GM18909 (cell line): ENCODE data around the gene PDLIM3.
"Not testable (repeated sequence)": the region's sequence is repeated elsewhere in the genome, so short reads cannot be mapped to it uniquely, and the experiment has no call there.

Source experiments
- ATAC-seq: cut with Tn5 transposase; IDR thresholded peaks from one replicate; pipeline ENCODE4 v1.9.1; 2021; ENCODE audit warnings: mild to moderate bottlenecking; ENCODE audit not compliant: unreplicated experiment, poor library complexity

The PDLIM3 gene

GRCh38 chr4:185534866-185535611, at the start of gene PDLIM3:
PDLIM3 (minus strand) TSS chr4:185535507; CDS start chr4:185535434, 73 bp downstream.
- ATAC-seq, result peak; percentile 48

- ATAC-seq, result no peak
These were observed 48.5 kb upstream of the PDLIM3 start for GRCh38 chr4:185583813-185584212.

GRCh38 chr4:185582651-185583400, 47.5 kb upstream of the PDLIM3 start:
- no peak for ATAC-seq

GRCh38 chr4:185580699-185581098, 45.4 kb upstream of the PDLIM3 start:
- ATAC-seq, result no peak

GRCh38 chr4:185578284-185578683, 43.0 kb upstream of the PDLIM3 start:
- ATAC-seq, result no peak

- no peak for ATAC-seq
These were observed 41.9 kb upstream of the PDLIM3 start for GRCh38 chr4:185576962-185577950.

- ATAC-seq, result no peak
These were observed 41.1 kb upstream of the PDLIM3 start for GRCh38 chr4:185576314-185576961.

- no peak for ATAC-seq
These were observed 38.4 kb upstream of the PDLIM3 start for GRCh38 chr4:185573651-185574199.

- no peak for ATAC-seq
These were observed 35.4 kb upstream of the PDLIM3 start for GRCh38 chr4:185570727-185571126.

- no peak for ATAC-seq
These were observed 32.4 kb upstream of the PDLIM3 start for GRCh38 chr4:185567381-185568376.

- ATAC-seq, result no peak
These were observed 31.7 kb upstream of the PDLIM3 start for GRCh38 chr4:185566972-185567371.

GRCh38 chr4:185566425-185566824, 31.1 kb upstream of the PDLIM3 start:
- no peak for ATAC-seq

GRCh38 chr4:185565696-185566095, 30.4 kb upstream of the PDLIM3 start:
- no peak for ATAC-seq

- no peak for ATAC-seq
These were observed 29.0 kb upstream of the PDLIM3 start for GRCh38 chr4:185564349-185564748.

- no peak for ATAC-seq
These were observed 27.2 kb upstream of the PDLIM3 start for GRCh38 chr4:185562531-185562930.

GRCh38 chr4:185560316-185560715, 25.0 kb upstream of the PDLIM3 start:
- no peak for ATAC-seq

GRCh38 chr4:185559915-185560281, 24.6 kb upstream of the PDLIM3 start:
- ATAC-seq, result no peak

- not testable (repeated sequence) for ATAC-seq
These were observed 24.1 kb upstream of the PDLIM3 start for GRCh38 chr4:185559251-185559914.
